Measurements from ENCODE around the gene ATF6B. TPM values are rescaled to one million over a fixed set of nuclear protein-coding genes. Genes with fewer than 3 reads are reported as not detected.

Gene ATF6B
- total and polyA plus RNA-seq, 2 of the 13 experiments (the other 11 are each of a cell fraction or from before 2014, with no cell fraction given) = 18.1 to 44.0 TPM

DNA sequence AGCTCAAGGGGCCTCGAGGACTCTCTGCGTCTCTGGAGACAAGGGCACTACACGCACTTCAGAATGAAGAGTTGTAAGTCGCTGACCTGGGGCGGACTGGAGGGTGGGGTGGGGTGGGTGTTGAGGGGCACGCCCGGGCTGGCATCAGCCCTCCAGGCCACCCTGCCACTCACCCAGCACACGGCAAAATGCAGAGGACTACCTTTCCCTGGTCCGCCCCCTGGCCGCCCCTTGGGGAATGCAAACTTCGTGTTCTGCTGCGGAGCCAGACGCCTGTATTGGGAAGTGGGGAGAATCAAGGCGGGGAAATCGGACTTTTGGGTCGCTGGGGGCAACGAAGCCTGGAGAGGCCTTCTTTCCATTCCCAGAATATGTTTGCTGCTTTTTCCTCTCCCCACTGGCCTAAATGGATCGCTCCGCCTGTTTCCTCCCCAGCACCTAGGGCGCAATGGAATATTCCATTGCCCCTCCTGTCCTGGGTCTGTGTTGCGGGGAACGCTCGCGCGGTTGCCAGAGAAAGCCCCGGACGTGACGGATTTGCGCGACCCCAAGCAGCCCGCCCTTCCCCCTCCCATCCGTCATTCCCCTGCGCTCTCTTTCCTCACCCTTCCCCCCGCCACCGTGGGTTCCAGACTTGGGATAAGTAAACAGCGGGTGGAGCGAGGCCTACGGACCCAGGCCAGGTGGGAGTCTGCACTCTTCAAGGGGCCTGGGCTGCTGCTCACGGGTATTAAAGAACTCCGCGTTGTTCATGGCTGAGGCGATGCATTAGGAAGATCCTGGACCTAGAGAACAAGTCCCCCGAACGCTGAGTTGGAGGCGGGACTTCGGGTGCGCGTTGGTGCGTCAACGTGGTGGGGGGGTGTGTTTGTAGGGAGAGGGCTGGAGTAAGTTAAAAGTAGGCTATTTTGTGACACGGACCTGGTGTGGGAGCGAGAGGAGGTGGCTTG, 25.8 kb upstream of the ATF6B start, which contains the start of gene PPT2 (continued):
- TF ChIP-seq, protein P1, sequence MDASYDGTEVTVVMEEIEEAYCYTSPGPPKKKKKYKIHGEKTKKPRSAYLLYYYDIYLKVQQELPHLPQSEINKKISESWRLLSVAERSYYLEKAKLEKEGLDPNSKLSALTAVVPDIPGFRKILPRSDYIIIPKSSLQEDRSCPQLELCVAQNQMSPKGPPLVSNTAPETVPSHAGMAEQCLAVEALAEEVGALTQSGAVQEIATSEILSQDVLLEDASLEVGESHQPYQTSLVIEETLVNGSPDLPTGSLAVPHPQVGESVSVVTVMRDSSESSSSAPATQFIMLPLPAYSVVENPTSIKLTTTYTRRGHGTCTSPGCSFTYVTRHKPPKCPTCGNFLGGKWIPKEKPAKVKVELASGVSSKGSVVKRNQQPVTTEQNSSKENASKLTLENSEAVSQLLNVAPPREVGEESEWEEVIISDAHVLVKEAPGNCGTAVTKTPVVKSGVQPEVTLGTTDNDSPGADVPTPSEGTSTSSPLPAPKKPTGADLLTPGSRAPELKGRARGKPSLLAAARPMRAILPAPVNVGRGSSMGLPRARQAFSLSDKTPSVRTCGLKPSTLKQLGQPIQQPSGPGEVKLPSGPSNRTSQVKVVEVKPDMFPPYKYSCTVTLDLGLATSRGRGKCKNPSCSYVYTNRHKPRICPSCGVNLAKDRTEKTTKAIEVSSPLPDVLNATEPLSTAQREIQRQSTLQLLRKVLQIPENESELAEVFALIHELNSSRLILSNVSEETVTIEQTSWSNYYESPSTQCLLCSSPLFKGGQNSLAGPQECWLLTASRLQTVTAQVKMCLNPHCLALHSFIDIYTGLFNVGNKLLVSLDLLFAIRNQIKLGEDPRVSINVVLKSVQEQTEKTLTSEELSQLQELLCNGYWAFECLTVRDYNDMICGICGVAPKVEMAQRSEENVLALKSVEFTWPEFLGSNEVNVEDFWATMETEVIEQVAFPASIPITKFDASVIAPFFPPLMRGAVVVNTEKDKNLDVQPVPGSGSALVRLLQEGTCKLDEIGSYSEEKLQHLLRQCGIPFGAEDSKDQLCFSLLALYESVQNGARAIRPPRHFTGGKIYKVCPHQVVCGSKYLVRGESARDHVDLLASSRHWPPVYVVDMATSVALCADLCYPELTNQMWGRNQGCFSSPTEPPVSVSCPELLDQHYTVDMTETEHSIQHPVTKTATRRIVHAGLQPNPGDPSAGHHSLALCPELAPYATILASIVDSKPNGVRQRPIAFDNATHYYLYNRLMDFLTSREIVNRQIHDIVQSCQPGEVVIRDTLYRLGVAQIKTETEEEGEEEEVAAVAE (CRISPR knock-in tag; IDR thresholded peaks at IDR 0.05; ENCODE audit: borderline replicate concordance) = peak; percentile 85
- TF ChIP-seq TOE1 (CRISPR knock-in tag; IDR thresholded peaks at IDR 0.05) (no peak), HNRNPUL1 (IDR thresholded peaks at IDR 0.05; ENCODE audit: low read depth, low read length) (no peak), SATB2 (CRISPR knock-in tag; IDR thresholded peaks at IDR 0.05) (peak; percentile 72), ZKSCAN8 (CRISPR knock-in tag; IDR thresholded peaks at IDR 0.05; ENCODE audit: borderline replicate concordance) (peak; percentile 55; the same call in 1 of the 2 replicates), FOXM1 (CRISPR knock-in tag; IDR thresholded peaks at IDR 0.05) (0 out of 2 replicates have a peak, but pooled peaks have one; percentile 21), FIP1L1 (IDR thresholded peaks at IDR 0.05; ENCODE audit: borderline replicate concordance, insufficient read depth, low read depth, low read length) (0 out of 2 replicates have a peak, but pooled peaks have one; percentile 75), ZFP41 (CRISPR knock-in tag; IDR thresholded peaks at IDR 0.05; ENCODE audit: borderline replicate concordance) (no peak), ZFP36 (IDR thresholded peaks at IDR 0.05; ENCODE audit: borderline replicate concordance, low read depth, low read length, partially characterized antibody) (no peak), NR2F1 (CRISPR knock-in tag; IDR thresholded peaks at IDR 0.05) (no peak; a peak in 1 of 4 replicates), ZFP36L2 (CRISPR knock-in tag; IDR thresholded peaks at IDR 0.05) (no peak; the same call in 1 of the 2 replicates), ZNF136 (CRISPR knock-in tag; IDR thresholded peaks at IDR 0.05; ENCODE audit: low read depth) (peak; percentile 77), ZNF430 (CRISPR knock-in tag; IDR thresholded peaks at IDR 0.05) (no peak; the same call in 1 of the 2 replicates), NFIC (IDR thresholded peaks at IDR 0.05; ENCODE audit: low read length) (peak; percentile 23; the same call in 1 of the 2 replicates), WIZ (CRISPR knock-in tag; IDR thresholded peaks at IDR 0.05) (no peak), SOX5 (CRISPR knock-in tag; IDR thresholded peaks at IDR 0.05; ENCODE audit: borderline replicate concordance) (no peak), ISL2 (CRISPR knock-in tag; IDR thresholded peaks at IDR 0.05) (peak; percentile 83), ZNF230 (CRISPR knock-in tag; IDR thresholded peaks at IDR 0.05) (peak; percentile 66; the same call in 1 of the 2 replicates), ZKSCAN1 (IDR thresholded peaks at IDR 0.05; ENCODE audit: low read length) (no peak), SETDB1 (CRISPR knock-in tag; IDR thresholded peaks at IDR 0.05; ENCODE audit: borderline replicate concordance) (no peak)
- TF ChIP-seq, protein P2, sequence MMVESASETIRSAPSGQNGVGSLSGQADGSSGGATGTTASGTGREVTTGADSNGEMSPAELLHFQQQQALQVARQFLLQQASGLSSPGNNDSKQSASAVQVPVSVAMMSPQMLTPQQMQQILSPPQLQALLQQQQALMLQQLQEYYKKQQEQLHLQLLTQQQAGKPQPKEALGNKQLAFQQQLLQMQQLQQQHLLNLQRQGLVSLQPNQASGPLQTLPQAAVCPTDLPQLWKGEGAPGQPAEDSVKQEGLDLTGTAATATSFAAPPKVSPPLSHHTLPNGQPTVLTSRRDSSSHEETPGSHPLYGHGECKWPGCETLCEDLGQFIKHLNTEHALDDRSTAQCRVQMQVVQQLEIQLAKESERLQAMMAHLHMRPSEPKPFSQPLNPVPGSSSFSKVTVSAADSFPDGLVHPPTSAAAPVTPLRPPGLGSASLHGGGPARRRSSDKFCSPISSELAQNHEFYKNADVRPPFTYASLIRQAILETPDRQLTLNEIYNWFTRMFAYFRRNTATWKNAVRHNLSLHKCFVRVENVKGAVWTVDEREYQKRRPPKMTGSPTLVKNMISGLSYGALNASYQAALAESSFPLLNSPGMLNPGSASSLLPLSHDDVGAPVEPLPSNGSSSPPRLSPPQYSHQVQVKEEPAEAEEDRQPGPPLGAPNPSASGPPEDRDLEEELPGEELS (CRISPR knock-in tag; IDR thresholded peaks at IDR 0.05) = peak; percentile 71
- TF ChIP-seq, protein P3, sequence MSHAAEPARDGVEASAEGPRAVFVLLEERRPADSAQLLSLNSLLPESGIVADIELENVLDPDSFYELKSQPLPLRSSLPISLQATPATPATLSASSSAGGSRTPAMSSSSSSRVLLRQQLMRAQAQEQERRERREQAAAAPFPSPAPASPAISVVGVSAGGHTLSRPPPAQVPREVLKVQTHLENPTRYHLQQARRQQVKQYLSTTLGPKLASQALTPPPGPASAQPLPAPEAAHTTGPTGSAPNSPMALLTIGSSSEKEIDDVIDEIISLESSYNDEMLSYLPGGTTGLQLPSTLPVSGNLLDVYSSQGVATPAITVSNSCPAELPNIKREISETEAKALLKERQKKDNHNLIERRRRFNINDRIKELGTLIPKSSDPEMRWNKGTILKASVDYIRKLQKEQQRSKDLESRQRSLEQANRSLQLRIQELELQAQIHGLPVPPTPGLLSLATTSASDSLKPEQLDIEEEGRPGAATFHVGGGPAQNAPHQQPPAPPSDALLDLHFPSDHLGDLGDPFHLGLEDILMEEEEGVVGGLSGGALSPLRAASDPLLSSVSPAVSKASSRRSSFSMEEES (CRISPR knock-in tag; IDR thresholded peaks at IDR 0.05) = no peak

All from HepG2 (cell line).